Measurements from ENCODE around the gene ANK2.

ANK2 gene

GRCh38 chr4:113090954-113091353, 41.5 kb downstream of the ANK2 start:
- no peak for DNase-seq (ENCODE audit: low read depth in 1 of 2, low spot score in 1 of 2)

- no peak for DNase-seq (ENCODE audit: low read depth in 1 of 2, low spot score in 1 of 2)
Measured at GRCh38 chr4:113094331-113094730, 44.9 kb downstream of the ANK2 start.

GRCh38 chr4:113094802-113095201, 45.3 kb downstream of the ANK2 start:
- DNase-seq (ENCODE audit: low read depth in 1 of 2, low spot score in 1 of 2): no peak

- DNase-seq (ENCODE audit: low read depth in 1 of 2, low spot score in 1 of 2): no peak
Measured at GRCh38 chr4:113101669-113102068, 52.2 kb downstream of the ANK2 start.

- no peak for DNase-seq (ENCODE audit: low read depth in 1 of 2, low spot score in 1 of 2)
Measured at GRCh38 chr4:113103556-113103955, 54.1 kb downstream of the ANK2 start.

- DNase-seq (ENCODE audit: low read depth in 1 of 2, low spot score in 1 of 2): no peak
Measured at GRCh38 chr4:113106108-113106507, 56.7 kb downstream of the ANK2 start.

- no peak for DNase-seq (ENCODE audit: low read depth in 1 of 2, low spot score in 1 of 2)
Measured at GRCh38 chr4:113109106-113109718, 59.8 kb downstream of the ANK2 start.

- no peak for DNase-seq (ENCODE audit: low read depth in 1 of 2, low spot score in 1 of 2)
Measured at GRCh38 chr4:113112338-113112978, 63.0 kb downstream of the ANK2 start.

- DNase-seq (ENCODE audit: low read depth in 1 of 2, low spot score in 1 of 2): no peak
Measured at GRCh38 chr4:113113151-113113550, 63.7 kb downstream of the ANK2 start.

- DNase-seq (ENCODE audit: low read depth in 1 of 2, low spot score in 1 of 2): no peak
Measured at GRCh38 chr4:113114884-113115283, 65.4 kb downstream of the ANK2 start.

GRCh38 chr4:113116414-113117357, 67.2 kb downstream of the ANK2 start:
- no peak for DNase-seq (ENCODE audit: low read depth in 1 of 2, low spot score in 1 of 2)

- DNase-seq (ENCODE audit: low read depth in 1 of 2, low spot score in 1 of 2): no peak
Measured at GRCh38 chr4:113117358-113117702, 67.9 kb downstream of the ANK2 start.

GRCh38 chr4:113122066-113122465, 72.6 kb downstream of the ANK2 start:
- DNase-seq (ENCODE audit: low read depth in 1 of 2, low spot score in 1 of 2): no peak

- DNase-seq (ENCODE audit: low read depth in 1 of 2, low spot score in 1 of 2): no peak
Measured at GRCh38 chr4:113125418-113125817, 76.0 kb downstream of the ANK2 start.

GRCh38 chr4:113131136-113131535, 81.7 kb downstream of the ANK2 start:
- no peak for DNase-seq (ENCODE audit: low read depth in 1 of 2, low spot score in 1 of 2)

- no peak for DNase-seq (ENCODE audit: low read depth in 1 of 2, low spot score in 1 of 2)
Measured at GRCh38 chr4:113131621-113132020, 82.2 kb downstream of the ANK2 start.

- DNase-seq (ENCODE audit: low read depth in 1 of 2, low spot score in 1 of 2): no peak
Measured at GRCh38 chr4:113141901-113142346, 92.5 kb downstream of the ANK2 start.

- no peak for DNase-seq (ENCODE audit: low read depth in 1 of 2, low spot score in 1 of 2)
Measured at GRCh38 chr4:113142351-113142750, 92.9 kb downstream of the ANK2 start.

- DNase-seq (ENCODE audit: low read depth in 1 of 2, low spot score in 1 of 2): no peak
Measured at GRCh38 chr4:113144091-113144490, 94.6 kb downstream of the ANK2 start.

- no peak for DNase-seq (ENCODE audit: low read depth in 1 of 2, low spot score in 1 of 2)
Measured at GRCh38 chr4:113145147-113145518, 95.7 kb downstream of the ANK2 start.

GRCh38 chr4:113145519-113146291, 96.3 kb downstream of the ANK2 start:
- DNase-seq (ENCODE audit: low read depth in 1 of 2, low spot score in 1 of 2): no peak
